ENCODE data around the gene GNAI3. TPM values are rescaled to one million over a fixed set of nuclear protein-coding genes. Genes with fewer than 3 reads are reported as not detected.

The GNAI3 gene
- total RNA-seq, 1 donor from 2014 or later: 4.9 TPM

DNA sequence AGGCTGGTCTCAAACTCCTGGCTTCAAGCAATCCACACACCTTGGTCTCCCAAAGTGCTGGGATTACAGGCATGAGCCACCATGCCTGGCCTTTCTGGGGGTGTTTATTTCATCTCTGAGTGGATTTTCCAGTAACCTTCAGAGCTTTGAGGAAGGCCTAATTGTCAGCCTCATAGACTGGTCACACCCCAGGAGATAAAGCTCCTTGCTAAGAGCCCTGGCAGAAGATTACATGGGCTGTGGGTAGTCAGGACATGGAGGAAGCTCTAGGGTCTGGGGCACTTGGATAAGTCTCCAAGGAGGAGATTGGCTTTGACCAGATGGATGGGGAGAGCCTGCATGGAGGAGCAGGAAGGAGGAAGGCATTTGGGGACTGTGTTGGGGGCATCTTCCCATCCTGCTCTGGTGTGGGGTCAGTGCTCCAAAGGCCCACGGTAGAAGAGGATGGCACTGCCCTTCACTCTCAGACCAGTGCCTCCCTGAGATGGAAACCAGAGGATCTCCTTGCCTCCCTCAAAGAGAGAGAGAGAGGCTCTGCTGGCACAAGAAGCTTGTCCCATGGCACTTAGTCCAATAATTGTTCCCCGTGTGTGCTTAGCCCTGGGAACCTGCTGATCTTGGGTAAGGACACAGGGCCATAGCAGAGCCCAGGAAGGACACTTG is 92.8 kb downstream of the GNAI3 start:
- Histone ChIP-seq H3K9me3 (no peaks in the 10 kb centered on the region), H3K4me3 (no peak overlapping the region), H3K27me3 (no peaks in the 10 kb centered on the region), H3K4me1 (peaks cover 28% of the 10 kb centered on the region), H3K27ac (no peak overlapping the region), H3K36me3 (no peaks in the 10 kb centered on the region)
- DNase-seq (ENCODE audit: extremely low spot score in 2 of 2): peak in 1 of 2 donors; percentile 65
- TF ChIP-seq POLR2A (IDR thresholded peaks at IDR 0.05) (no peak), POLR2AphosphoS5 (IDR thresholded peaks at IDR 0.05; ENCODE audit: insufficient read depth in 1 of 2, low read depth in 1 of 2) (no peak)
- TF ChIP-seq, protein P1, sequence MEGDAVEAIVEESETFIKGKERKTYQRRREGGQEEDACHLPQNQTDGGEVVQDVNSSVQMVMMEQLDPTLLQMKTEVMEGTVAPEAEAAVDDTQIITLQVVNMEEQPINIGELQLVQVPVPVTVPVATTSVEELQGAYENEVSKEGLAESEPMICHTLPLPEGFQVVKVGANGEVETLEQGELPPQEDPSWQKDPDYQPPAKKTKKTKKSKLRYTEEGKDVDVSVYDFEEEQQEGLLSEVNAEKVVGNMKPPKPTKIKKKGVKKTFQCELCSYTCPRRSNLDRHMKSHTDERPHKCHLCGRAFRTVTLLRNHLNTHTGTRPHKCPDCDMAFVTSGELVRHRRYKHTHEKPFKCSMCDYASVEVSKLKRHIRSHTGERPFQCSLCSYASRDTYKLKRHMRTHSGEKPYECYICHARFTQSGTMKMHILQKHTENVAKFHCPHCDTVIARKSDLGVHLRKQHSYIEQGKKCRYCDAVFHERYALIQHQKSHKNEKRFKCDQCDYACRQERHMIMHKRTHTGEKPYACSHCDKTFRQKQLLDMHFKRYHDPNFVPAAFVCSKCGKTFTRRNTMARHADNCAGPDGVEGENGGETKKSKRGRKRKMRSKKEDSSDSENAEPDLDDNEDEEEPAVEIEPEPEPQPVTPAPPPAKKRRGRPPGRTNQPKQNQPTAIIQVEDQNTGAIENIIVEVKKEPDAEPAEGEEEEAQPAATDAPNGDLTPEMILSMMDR (IDR thresholded peaks at IDR 0.05): no peak
- intact Hi-C loops (cut with DNase I): loop anchor here (5.0 kb wide), 2 partner anchors 94 to 131 kb away; partner anchors contain the start of gene GNAI3

DNA sequence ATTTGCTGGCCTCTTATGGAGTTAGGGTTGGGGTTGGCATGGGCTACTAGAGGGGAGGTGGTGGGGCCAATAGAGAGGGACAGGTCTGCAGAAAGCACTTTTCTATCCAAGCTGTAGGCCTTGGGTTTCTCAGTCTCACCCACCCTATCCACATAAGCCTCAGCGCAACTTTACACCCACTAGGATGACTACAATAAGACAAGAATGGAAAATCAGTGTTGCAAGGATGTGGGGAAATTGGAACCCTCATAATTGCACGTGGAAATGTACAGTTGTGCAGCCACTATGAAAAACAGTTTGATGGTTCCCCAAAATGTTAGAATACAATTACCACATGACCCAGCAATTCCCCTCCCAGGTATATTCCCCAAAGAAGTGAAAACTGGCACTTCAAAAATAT is 93.4 kb downstream of the GNAI3 start:
- Histone ChIP-seq H3K27ac (no peak overlapping the region), H3K27me3 (no peaks in the 10 kb centered on the region), H3K36me3 (no peaks in the 10 kb centered on the region), H3K4me1 (peaks cover 22% of the 10 kb centered on the region), H3K9me3 (no peaks in the 10 kb centered on the region), H3K4me3 (no peak overlapping the region)
- DNase-seq (ENCODE audit: extremely low spot score in 2 of 2): peak in 1 of 2 donors; percentile 60
- TF ChIP-seq, protein P1 (IDR thresholded peaks at IDR 0.05): no peak
- TF ChIP-seq POLR2AphosphoS5 (IDR thresholded peaks at IDR 0.05; ENCODE audit: insufficient read depth in 1 of 2, low read depth in 1 of 2) (no peak), POLR2A (IDR thresholded peaks at IDR 0.05) (no peak)
- intact Hi-C loops (cut with DNase I): loop anchor here (5.0 kb wide), 2 partner anchors 95 to 130 kb away; partner anchors contain the start of gene GNAI3

DNA sequence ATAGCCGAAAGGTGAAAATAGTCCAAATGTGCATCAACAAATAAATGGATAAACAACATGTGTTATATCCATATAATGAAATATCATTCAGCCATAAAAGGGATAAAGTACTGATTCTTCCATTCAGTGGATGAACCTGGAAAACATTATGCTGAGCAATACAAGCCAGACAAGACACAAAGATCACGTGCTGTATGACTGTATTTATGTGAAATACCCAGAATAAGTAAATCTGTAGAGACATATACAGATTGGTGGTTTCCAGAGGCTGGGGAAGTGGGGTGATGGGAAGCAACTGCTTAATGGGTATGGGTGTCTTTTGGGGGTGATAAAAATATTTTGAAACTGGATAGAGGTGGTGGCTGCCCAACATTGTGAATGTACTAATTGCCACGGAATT is 94.2 kb downstream of the GNAI3 start:
- Histone ChIP-seq H3K9me3 (no peaks in the 10 kb centered on the region), H3K4me1 (peaks cover 22% of the 10 kb centered on the region), H3K4me3 (no peak overlapping the region), H3K27ac (no peak overlapping the region), H3K27me3 (no peaks in the 10 kb centered on the region), H3K36me3 (no peaks in the 10 kb centered on the region)
- intact Hi-C loops (cut with DNase I): loop anchor here (5.0 kb wide), 2 partner anchors 95 to 130 kb away; partner anchors contain the start of gene GNAI3
- DNase-seq (ENCODE audit: extremely low spot score in 2 of 2): peak in 1 of 2 donors; percentile 13
- TF ChIP-seq POLR2AphosphoS5 (IDR thresholded peaks at IDR 0.05; ENCODE audit: insufficient read depth in 1 of 2, low read depth in 1 of 2) (no peak), POLR2A (IDR thresholded peaks at IDR 0.05) (no peak)
- TF ChIP-seq, protein P1 (IDR thresholded peaks at IDR 0.05): no peak

DNA sequence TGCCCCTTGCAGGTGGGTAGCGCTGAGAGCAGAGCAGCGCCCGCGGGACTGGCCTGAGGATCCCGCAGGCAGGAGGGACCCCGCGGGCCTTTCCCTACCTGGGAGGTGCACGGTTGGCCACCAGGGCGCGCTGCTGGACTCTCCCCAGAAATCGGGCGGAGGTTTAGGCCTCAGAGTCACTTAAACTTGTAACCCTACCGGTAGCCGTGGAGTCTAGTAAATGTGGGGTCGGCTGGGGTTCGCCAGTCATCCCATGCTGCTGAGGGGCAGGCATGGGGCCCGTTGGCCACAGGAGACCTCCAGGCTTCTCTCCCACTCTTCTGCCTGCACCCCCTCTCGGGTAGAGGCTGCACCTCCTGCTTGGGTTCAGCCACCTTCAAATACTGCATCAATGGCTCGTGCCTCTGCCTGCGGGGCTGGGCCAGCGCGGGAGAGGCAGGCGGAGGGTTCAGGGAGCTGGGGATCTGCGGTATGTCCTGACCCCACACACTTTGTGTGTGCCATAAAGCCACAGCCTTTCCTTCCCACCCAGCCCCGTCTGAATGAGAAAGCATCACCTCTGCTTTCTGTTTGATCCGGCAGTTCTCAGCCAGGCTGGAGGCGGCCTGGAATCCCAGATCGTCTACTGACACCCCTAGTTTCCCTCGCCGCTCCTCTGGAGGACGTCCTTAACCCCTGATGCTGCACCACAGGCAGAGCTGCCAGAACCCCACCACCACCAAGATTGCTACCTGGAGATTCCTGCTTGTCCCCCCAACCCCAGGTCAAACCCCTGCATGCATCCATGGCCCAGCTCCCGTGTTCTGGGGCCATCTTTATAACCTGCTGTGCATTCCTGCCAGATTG is 95.2 kb downstream of the GNAI3 start:
- TF ChIP-seq, protein P1 (IDR thresholded peaks at IDR 0.05): peak; percentile 51 to 80 (median 70)
- TF ChIP-seq POLR2AphosphoS5 (IDR thresholded peaks at IDR 0.05; ENCODE audit: insufficient read depth in 1 of 2, low read depth in 1 of 2): peak in 1 of 2 donors; percentile 20
- no peak for TF ChIP-seq POLR2A (IDR thresholded peaks at IDR 0.05)
- intact Hi-C loops (cut with DNase I): loop anchor here (5.0 kb wide), 2 partner anchors 96 to 129 kb away; partner anchors contain the start of gene GNAI3
- Histone ChIP-seq H3K27me3 (no peaks in the 10 kb centered on the region), H3K4me1 (peaks cover 22% of the 10 kb centered on the region), H3K4me3 (no peak overlapping the region), H3K27ac (no peak overlapping the region), H3K9me3 (no peaks in the 10 kb centered on the region), H3K36me3 (no peaks in the 10 kb centered on the region)
- peak in 1 of 2 donors; percentile 87 for DNase-seq (ENCODE audit: extremely low spot score in 2 of 2)

Measured in vagina (tissue), 2 donors.